ENCODE measurements around the gene DRD2.
"Not testable (repeated sequence)": the region's sequence is repeated elsewhere in the genome, so short reads cannot be mapped to it uniquely, and the experiment has no call there.

DRD2 gene

DNA sequence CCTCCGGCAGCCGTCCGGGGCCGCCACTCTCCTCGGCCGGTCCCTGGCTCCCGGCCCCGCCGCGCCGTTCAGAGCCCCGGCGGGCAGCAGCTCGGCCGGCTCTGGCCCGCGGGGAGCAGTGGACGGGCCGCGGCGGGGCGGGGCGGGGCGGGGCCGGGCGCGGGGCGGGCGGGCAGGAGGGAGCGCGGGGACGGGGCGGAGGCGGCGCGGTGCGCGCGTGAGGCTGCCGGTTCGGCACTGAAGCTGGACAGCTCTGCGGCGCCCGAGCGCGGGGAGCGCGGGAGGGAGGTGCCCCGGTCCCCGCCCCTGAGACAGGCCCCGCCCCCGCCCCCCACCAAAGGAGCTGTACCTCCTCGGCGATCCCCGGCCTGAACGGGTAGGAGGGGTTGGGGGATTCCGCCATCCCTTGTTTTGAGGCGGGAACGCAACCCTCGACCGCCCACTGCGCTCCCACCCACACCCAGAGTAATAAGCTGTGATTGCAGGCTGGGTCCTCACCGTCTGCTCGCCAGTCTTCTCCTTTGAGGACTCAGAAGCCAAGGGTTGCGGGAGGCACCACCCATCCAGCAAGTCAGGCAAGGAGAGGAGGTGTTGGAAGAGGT lies at the start of gene DRD2:
DRD2 (minus strand) TSS at position 239 of the 602 bp plus-strand sequence. CDS start 50,747 bp downstream, outside the sequence.
- peak; percentile 3 for DNase-seq

DNA sequence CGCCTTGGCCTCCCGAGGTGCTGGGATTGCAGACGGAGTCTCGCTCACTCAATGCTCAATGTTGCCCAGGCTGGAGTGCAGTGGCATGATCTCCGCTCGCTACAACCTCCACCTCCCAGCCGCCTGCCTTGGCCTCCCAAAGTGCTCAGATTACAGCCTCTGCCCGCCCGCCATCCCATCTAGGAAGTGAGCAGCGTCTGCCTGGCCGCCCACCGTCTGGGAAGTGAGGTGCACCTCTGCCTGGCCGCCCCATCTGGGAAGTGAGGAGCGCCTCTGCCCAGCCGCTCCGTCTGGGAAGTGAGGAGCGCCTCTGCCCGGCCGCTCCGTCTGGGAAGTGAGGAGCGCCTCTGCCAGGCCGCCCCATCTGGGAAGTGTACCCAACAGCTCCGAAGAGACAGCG lies 48.7 kb upstream of the DRD2 start:
- not testable (repeated sequence) for DNase-seq

DNA sequence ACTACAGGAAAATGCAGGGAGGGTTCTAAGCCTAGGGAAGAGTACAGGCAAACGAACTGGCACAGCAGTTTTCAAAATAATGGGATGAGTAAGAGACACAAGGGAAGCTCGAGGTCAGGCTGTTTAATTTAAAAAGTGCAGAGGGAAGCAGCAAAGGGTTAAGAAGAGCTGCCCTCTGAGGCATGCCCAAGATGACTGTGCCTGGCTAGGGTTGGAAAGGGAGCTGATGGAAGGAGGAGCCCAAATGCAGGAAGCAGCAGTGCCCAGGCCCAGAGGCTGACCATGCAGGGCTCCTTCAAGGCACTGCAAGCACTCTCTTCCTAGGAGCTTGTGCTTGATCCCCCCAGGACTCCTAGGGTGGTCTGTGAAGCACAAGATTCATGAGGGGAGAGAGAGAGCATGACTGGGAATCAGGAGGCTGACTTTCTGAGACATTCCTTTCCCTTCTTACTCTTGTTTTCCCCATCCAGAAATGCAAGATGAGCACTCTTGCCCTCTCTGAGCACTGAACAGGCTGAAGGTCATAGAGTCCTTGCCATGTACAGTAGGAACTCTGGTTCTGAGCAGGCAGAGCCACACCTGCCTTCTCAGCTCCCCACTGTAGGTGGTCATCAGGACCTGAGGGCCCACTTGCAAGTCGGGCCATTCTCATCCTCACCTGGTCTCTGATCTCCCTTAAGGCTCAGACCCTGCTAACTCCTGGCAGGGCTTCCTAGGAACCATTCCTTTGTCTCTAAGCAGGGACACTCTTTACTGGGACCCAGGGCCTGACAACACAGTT lies 46.7 kb upstream of the DRD2 start:
- DNase-seq = no peak

DNA sequence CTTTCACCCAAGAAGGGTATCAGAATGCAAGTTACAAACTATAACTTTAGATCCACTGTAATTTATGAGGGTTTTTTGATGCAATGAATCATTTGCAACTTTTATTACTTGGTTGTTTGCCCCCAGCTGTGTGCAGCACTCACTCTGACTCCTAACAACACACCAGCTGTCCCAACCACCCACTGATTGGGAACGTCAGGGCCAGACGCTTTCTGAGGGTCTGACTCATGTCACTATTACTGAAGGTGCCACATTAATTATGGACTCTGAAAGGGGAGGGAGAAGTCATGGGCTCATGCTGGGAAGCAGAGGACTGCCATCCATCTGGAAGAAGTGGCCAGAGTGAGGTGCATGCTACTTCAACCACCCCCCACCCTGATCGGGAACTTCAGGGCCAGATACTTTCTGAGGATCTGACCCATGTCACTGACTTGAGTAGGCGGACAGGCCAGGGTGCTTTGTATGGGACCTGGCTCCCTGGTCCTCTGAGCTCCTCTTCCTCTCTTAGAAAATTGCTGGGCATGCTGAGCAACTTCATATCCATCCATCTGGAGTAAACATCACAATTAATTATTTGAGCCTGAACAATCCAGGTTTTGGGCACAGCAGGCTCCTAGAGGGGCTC lies 44.9 kb upstream of the DRD2 start:
- DNase-seq = no peak

DNA sequence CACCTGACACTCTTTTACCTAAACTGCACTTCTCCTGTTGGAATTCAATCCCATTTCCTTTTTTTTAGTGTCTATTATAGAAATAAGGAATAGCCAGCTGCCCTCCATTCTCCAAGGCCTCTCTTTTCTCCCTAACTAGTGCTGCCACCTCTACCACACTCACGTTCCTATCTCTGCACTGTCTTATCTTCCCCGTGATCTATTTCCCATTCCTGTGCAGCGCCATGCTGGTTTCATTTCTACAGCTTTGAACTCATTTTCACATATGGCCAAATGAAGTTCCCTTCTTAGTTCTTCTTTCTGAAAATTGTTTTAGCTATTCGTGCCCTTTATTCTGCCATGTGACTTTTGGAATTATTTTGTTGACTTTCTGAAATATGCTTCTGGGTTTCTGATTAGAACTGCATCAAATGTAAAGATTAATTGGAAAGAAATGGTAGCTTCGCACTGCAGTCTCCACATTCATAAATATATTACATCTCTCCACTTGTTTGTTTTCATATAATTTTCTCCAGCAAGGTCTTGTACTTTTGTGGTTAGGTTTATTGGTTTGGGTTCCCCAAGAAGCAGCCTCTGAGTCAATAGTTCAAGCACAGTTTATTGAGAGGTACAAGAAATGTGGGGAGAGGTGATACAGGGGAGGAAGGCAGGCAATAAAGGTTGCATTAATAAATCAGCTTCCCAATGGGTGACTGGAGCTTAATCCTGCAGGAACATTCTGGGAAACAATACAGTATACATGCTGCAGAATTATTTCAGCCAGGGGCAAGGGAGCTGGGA lies 43.7 kb upstream of the DRD2 start:
- DNase-seq = no peak

DNA sequence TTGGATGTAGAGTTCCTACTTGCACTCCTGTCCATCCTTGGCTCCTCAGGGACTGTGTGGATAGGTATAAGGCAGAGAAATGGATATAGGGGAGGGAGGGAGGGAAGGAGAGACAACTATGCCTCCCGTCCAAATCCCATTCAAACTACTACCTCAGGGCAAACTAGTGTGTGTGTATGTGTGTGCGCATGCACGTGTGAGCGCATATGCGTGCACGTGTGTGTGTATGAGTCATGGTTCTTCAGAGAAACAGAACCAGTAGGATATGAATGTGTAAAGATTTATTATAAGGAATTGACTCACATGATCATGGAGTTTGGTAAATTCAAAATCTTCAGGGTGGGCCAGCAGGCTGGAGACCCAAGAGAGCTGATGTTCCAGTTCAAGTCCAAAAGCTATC lies 42.2 kb upstream of the DRD2 start:
- DNase-seq = no peak

DNA sequence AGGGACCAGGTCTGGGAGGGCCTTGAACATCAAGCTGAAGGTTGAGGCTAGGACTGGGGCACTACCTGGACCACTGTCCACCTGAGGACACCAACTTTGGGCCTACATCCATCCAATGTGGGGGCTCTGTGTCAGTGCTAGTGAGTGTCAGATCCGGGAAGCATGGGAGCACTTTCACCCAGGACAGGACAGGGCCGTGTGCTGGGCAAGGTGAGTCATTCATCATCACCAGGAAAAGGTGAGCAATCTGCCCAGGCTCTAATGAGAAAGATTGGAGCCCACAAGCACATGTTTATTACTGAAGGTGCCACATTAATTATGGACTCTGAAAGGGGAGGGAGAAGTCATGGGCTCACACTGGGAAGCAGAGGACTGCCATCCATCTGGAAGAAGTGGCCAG lies 39.7 kb upstream of the DRD2 start:
- DNase-seq = no peak

DNA sequence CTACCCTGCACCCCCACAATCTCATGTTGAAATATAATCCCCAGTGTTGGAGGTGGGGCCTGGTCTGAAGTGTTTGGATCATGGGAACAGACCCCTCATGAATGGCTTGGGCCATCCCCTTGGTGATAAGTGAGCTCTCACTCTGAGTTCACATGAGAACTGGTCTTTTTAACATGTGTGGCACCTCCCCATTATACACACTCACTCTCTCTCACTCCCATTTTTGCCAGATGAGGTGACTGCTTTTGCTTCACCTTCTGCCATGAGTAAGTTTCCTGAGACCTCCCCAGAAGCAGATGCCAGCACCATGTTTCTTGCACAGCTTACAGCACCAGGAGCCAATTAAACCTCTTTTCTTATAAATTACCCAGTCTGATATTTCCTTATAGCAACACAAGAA lies 32.1 kb upstream of the DRD2 start:
- DNase-seq = no peak

DNA sequence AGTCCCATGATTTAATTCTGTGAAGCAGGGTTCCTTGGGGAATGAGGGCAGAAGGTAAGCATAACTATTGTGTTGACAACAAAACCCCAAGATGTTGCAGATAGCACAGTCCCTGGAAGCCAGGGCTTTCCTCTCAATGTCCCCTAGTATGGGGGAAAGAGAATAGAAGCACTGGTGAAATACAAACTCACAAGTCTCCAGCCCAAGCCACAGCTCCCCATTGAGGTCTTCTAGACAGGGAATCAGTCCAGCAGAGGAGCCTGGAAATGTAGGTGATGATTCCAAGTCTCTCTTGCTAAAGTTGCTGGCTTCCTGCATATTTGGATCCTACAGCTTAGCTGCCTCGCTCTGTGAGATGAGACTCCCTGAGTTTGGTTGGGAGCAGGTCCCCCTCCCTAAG lies 31.7 kb upstream of the DRD2 start:
- no peak for DNase-seq

DNA sequence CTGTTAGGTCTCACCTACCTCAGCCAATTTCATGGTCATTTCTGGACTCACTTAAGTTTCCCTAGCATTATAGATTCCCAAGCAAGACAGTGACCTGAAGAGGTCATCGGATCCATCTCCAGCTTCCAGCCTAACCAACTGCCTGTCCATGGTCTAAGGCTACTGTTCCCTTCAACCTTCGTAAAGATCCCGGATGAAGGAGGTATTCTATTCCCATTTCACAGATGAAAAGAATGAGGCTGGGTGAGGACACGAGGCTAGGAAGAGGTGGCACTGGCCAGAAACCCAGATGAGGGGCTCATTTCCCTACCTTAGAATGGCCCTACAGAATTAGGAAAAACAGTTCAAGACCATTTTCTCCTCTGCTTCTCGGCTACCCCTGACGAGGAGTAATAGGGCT lies 31.3 kb upstream of the DRD2 start:
- DNase-seq = no peak

DNA sequence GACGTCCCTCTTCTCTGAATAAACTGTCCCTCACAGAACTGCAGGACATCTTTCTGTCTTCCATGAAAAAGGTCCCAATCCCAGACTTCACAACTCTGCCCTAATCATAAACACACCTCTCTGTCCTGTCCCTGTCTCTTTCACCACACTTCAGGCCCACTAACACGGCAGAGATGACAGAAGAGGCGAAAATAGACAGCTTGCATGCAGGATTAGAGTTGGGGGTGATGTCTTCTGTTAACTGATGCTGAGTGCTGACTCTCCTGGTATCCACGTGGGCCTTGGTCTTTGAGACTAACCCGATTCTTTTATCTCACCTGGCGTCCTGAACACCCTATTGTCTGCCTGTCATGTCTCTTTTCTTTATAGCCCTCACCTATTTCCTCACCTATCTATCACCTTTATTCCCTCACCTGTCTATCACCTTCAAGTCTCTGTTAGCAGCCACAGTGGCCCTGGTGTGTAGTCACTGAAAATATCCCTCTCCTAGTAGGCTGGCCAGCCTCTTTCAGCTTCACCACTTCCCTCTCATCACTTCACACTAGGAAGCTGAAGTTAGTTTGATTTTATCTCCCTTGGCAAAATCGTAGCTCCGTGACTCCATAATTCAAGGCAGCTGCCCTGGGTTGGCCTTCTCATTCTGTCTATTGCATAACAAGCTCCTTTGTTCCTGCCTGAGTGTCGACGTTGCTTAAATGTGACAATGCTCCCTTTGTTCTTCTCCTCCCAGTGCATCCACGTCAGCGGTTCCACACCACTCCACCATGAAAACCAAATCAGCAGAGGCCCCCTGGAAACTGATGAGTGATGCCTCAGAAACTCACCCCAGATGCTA lies 30.6 kb upstream of the DRD2 start:
- DNase-seq = no peak

DNA sequence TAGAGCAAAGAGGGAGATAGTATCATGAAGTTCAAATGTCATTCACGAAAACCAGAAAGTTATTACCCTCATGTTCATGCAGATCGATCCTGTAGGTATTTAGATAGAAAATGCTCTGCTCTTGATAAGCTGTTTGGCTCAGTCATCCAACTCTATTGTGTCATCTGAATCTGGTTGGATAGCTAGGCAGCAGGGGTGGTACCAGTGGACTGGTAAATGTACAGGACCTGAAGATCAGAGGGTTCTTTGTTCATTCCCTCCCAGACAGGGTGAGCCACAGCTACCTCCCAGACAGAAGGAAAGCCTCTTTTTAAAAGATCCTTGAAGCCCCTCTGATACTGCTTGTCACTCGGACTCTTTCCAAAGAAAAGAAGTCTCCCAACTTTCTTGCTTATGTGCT lies 29.8 kb upstream of the DRD2 start:
- DNase-seq = no peak

DNA sequence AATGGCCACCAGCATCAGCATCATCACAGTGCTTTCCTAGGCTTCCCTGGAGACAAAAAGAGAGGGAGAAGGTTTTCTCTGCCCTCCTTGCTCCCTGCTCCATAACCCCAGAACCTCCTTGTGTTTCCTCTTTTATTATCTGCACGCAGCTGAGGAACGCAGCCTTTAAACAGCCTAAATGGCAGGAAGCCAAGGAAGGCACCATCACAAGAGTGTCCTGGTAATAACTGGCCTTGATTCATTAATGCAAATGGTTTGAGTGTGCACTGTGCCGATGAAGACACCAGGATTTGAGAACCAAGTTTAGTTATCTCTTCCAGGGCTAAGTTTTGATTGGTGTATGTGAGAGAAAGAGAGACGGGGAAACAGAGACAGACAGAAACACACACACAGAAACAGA lies 29.4 kb upstream of the DRD2 start:
- no peak for DNase-seq

DNA sequence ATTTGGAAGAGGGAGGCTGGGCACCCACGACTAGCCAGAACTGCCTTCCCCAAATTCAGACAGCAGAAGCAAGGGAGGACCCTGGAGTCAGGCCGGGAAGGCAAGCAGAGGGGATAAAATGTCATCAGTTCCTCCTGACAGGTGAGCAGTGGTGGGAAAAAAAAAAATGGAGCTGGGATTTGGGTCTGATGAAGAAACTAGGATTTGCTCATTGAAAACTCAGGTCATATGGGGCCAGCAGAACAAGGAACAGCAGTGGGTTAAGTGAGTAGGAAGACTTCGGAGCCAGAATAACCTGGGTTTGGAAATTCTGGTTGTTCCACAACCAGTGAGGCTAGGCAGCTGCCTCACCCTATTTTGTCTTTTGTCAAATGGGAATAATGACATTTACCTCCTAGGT lies 28.9 kb upstream of the DRD2 start:
- no peak for DNase-seq

DNA sequence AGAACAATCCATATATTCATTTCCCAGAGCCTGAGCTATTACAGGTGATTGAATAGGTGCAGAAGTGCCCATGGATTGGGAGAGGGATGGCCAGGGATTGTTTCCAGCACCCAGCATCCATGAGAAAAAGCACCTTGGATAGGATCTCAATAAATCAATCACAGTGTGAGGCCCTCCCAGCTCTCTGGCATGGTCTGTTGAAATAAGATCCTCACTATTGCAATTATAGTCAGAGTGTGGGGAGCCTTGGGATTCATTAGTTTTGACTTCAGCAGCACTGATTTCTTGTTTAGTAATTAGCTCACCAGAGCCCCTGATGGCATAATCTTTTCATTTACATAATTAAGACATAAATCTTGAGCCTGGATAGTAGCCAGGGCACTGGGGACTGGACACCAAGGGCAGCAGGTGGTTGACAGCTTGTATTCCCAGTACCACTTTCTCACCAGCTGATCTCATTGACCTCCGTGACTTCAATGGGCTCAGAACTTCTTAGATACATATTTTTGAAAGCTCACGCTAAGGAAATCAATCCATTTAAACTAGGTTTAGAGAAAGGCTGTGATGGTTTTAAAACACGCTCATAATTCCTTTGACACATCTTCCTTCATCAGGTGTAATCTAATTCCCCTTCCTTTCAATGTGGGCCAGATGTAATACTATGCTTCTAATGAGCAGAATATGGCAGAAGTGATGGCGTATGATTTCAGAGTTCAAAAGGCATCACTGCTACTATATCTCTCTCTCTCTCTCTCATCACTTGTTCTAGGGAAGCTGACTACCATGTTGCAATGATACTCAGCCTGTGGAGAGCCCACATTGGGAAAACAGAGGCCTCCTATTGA lies 22.1 kb upstream of the DRD2 start:
- DNase-seq = no peak

DNA sequence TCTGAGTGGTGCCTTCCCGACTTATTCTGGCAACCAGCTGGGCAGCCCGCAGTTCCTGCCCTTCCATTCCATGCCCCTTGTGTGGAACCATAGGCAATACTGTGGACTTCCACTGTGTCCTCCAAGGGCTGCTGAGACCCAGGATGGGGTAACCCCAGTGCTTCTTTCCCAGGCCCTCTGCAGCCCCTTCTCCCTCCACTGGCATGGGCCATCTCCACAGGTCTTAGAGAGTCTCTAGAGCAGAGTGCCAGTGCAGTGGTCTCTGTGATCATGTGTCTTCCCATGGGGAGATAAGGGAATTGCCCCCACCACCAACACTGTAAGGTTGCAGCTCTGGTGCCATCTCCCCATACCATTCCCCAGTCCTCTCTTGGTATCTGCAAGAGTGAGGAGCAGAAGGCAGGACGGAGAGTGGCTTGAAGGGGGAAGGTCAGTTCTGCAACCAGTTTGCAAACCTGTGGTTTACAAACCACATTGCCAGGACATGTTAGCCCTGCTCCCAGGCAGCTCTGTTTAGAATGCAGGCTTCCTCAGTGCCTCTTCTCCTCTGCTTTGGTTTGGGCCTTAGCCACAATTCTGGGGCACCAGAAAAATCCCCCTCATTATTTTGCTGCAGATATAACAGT lies 20.9 kb upstream of the DRD2 start:
- no peak for DNase-seq

DNA sequence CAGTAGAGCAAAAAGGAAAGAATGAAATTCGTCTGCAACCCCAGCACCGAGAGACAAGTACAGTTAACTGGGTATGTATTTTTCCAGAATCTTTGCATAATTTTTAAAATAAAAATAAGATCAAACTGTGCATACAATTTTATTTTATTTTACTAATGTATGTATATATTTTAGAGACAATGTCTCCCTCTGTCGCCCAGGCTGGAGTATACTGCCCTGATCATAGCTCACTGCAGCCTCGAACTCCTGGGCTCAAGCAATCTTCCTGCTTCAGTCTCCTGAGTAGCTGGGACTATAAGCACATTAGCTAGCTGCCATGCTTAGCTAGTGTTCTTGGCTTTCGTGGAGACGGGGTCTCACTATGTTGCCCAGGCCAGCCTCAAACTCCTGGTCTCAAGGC lies 18.8 kb upstream of the DRD2 start:
- DNase-seq = no peak

DNA sequence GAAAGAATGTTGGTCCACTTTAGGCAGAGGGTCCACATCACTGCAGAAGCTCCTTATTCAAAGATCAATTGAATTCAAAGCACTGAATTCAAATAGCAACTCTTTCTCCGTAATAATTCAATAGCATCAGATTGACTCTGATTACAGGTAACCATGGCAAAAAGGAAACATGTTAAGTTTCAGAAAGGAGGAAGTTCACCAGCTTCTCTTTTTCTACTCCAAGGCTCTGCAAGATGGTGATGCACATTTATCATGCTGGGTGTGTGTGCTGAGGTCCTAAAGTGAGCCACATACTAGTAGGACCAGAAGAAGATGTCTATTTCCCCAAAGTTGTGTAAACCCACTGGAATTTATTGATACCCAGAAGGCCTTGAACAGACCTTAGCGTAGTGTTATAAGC lies 18.0 kb upstream of the DRD2 start:
- DNase-seq = peak; percentile 38

DNA sequence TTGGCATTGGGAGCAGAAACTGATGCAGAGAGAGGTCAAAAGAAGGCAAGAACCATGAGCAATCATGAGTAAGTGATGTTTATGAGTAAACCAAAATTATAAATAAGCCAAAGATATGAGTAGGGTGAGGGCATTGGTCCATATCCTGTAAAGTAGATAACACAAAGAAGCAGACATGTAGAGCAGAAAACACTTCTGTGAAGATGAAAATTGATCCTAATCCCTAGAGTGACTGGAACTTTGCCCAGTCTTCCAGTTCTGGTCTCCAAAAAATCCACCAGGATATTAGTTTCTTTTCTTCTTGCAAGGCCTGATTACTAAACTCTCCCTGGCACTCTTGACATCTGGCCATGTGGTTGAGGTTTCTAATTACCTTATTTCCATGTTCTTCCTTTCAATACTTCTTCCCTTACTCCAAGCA lies 13.7 kb upstream of the DRD2 start:
- no peak for DNase-seq

DNA sequence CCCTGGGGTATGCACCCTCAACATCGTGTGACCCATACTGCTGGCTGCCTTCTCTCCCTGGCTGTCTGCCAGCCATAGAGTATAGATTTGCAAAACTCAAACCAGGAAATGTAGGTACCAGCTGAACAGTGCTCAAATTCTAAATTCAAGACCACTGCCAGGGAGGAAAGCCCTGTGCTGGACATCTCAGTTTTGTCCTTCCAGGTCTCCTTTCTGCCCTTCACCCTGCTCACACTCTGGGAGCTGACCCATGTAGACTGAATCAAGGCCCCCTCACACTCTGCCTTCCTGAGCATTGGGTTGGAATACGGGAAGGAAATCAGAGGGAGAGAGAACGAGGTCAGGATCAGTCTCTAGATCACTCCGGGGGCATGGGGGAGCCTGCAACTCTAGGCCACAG lies 12.4 kb upstream of the DRD2 start:
- no peak for DNase-seq

DNA sequence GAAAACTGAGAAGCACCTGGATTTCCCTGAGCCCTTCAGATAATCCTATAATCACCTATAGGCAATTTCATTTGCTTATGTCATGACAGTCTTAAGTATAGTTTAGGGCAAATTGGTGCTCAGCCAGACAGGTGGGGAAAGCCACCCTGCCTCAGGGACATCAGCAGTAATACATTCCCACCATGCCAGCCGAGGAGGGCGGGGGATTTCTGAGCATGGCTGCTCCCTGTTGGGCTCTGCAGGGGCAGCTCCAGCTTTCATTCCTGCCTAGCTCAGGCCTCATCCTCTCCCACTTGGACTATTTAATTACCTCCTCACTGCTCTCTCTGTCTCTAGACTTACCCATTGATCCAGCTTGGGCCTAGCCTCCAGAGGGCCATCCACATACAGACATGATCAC lies 9.0 kb upstream of the DRD2 start:
- DNase-seq = no peak

Data from hematopoietic multipotent progenitor cell treated with erythropoietin and hydrocortisone succinate and interleukin-3 and kit ligand, for 4 days (in vitro differentiated cells).